AG09319 (cell line): Measurements from ENCODE around the gene FGFRL1.

Experiments
- DNase-seq: peaks from one replicate; pipeline ENCODE4 v3.0.0-alpha.2; 2010; ENCODE audit warnings: low read depth; ENCODE audit errors: extremely low read depth
- CTCF ChIP-seq: IDR thresholded peaks from 2 replicates; pipeline ENCODE4 v1.5.1; 2011; ENCODE audit warnings: low read depth, mild to moderate bottlenecking, inconsistent platforms, low read length, moderate library complexity

Gene FGFRL1

GRCh38 chr4:1043162-1043561 lies 31.7 kb downstream of the FGFRL1 start:
- no peak for TF ChIP-seq CTCF
- no peak for DNase-seq

- DNase-seq: peak; percentile 96
- no peak for TF ChIP-seq CTCF
Measured at GRCh38 chr4:1043651-1044468, 32.4 kb downstream of the FGFRL1 start.

- no peak for TF ChIP-seq CTCF
- DNase-seq: no peak
Measured at GRCh38 chr4:1044469-1045192, 33.2 kb downstream of the FGFRL1 start.

GRCh38 chr4:1045193-1045594 lies 33.8 kb downstream of the FGFRL1 start:
- DNase-seq: no peak
- no peak for TF ChIP-seq CTCF

- DNase-seq: no peak
- no peak for TF ChIP-seq CTCF
Measured at GRCh38 chr4:1045595-1046201, 34.3 kb downstream of the FGFRL1 start.

- DNase-seq: peak; percentile 45
Measured at GRCh38 chr4:1046581-1047011, 35.2 kb downstream of the FGFRL1 start.

- no peak for DNase-seq
Measured at GRCh38 chr4:1047106-1047975, 35.9 kb downstream of the FGFRL1 start.

More at GRCh38 chr4:1047106-1047975, 35.9 kb downstream of the FGFRL1 start:
- TF ChIP-seq CTCF: no peak
